SU-DHL-6 (cell line): ENCODE measurements around the gene WDR75.

Experiments
- H2AFZ ChIP-seq: fragments of 200-600 bp; sonication (generic); 2 replicates; pipeline ENCODE4 v1.6.1; 2014; ENCODE audit warnings: low read depth, mild to moderate bottlenecking, moderate library complexity, mixed read lengths, antibody characterized with exemption, low read length; ENCODE audit not compliant: severe bottlenecking
- H3F3A ChIP-seq: fragments of 200-600 bp; shearing (Covaris generic); 2 replicates; pipeline ENCODE4 v1.6.0; 2016; ENCODE audit warnings: antibody characterized with exemption, mild to moderate bottlenecking; ENCODE audit not compliant: insufficient read depth
- H3K27ac ChIP-seq: fragments of 200-600 bp; sonication (generic); 2 replicates; pipeline ENCODE4 v1.5.1; 2016; ENCODE audit warnings: low read depth, mild to moderate bottlenecking, low read length, moderate library complexity, mixed read lengths
- H3K27me3 ChIP-seq: fragments of 200-600 bp; sonication (generic), shearing (Covaris generic); 2 replicates; pipeline ENCODE4 v1.6.0; 2014; ENCODE audit warnings: mild to moderate bottlenecking, low read length
- H3K36me3 ChIP-seq: fragments of 200-600 bp; sonication (generic); 2 replicates; pipeline ENCODE4 v1.6.1; 2014; ENCODE audit warnings: mild to moderate bottlenecking, low read length, mixed read lengths
- H3K4me2 ChIP-seq: fragments of 300-600, 200-600 bp; shearing (Covaris generic), sonication (generic); 2 replicates; pipeline ENCODE4 v1.6.0; 2014; ENCODE audit warnings: low read length, low read depth, mild to moderate bottlenecking; ENCODE audit not compliant: poor library complexity, severe bottlenecking
- H3K4me3 ChIP-seq: fragments of 200-600 bp; sonication (generic); 2 replicates; pipeline ENCODE4 v1.5.1; 2014; ENCODE audit warnings: antibody characterized with exemption, low read length, mild to moderate bottlenecking, mixed read lengths; ENCODE audit not compliant: insufficient read depth, poor library complexity, severe bottlenecking
- H3K79me2 ChIP-seq: fragments of 200-600 bp; sonication (generic); 2 replicates; pipeline ENCODE4 v1.6.1; 2014; ENCODE audit warnings: mild to moderate bottlenecking, low read length, moderate library complexity; ENCODE audit not compliant: insufficient read depth
- H3K9ac ChIP-seq: fragments of 200-600 bp; sonication (generic); 2 replicates; pipeline ENCODE4 v1.7.0; 2014; ENCODE audit warnings: mild to moderate bottlenecking, low read length
- H3K9me2 ChIP-seq: fragments of 200-600 bp; sonication (generic); replicated peaks from 2 replicates; pipeline ENCODE4 v1.6.1; 2014; ENCODE audit warnings: low read length; ENCODE audit not compliant: insufficient read depth
- H3K9me3 ChIP-seq: fragments of 200-600 bp; sonication (generic); 2 replicates; pipeline ENCODE4 v1.6.1; 2014; ENCODE audit warnings: low read length, mixed read lengths; ENCODE audit not compliant: insufficient read depth
- H4K20me1 ChIP-seq: fragments of 200-600 bp; sonication (generic); 2 replicates; pipeline ENCODE4 v1.6.1; 2014; ENCODE audit warnings: low read depth, mild to moderate bottlenecking, antibody characterized with exemption, low read length, moderate library complexity, mixed read lengths
- CTCF ChIP-seq: fragments of 200-600 bp; sonication (generic); IDR thresholded peaks from one replicate; pipeline ENCODE4 v1.5.1; 2017; ENCODE audit warnings: antibody characterized with exemption, mild to moderate bottlenecking, low read length, moderate library complexity; ENCODE audit not compliant: insufficient read depth, poor library complexity, severe bottlenecking
- EZH2phosphoT487 ChIP-seq: fragments of 200-600 bp; sonication (generic), shearing (Covaris generic); conservative IDR thresholded peaks from 2 replicates; pipeline ENCODE4 v1.6.1; 2018; ENCODE audit warnings: mild to moderate bottlenecking, antibody characterized with exemption, low read length, moderate library complexity, mixed read lengths

WDR75 gene

GRCh38 chr2:189524746-189525145, 83.5 kb downstream of the WDR75 start:
- Histone ChIP-seq H3K9ac (no peak overlapping the region), H3K27ac (no peak overlapping the region), H4K20me1 (no peaks in the 10 kb centered on the region), H3K79me2 (no peaks in the 10 kb centered on the region), H3K9me3 (no peaks in the 10 kb centered on the region), H3K4me3 (no peak overlapping the region), H3K36me3 (no peaks in the 10 kb centered on the region), H2AFZ (no peak overlapping the region), H3K4me2 (no peak overlapping the region), H3K27me3 (no peaks in the 10 kb centered on the region), H3K9me2 (no peaks in the 10 kb centered on the region), H3F3A (no peaks in the 10 kb centered on the region)
- TF ChIP-seq EZH2phosphoT487 (no peak), CTCF (no peak)
